IPS DF 6.9 (cell line): Measurements from ENCODE around the gene CTNNA3.

Experiments used
- DNase-seq: peaks from one replicate; pipeline ENCODE4 v3.0.0-alpha.2; 2013; ENCODE audit warnings: low read depth, low spot score
- H3K27ac ChIP-seq: one replicate; pipeline ENCODE4 v1.5.1; 2013; ENCODE audit warnings: low read length, control low read depth
- H3K27me3 ChIP-seq: 2 replicates; pipeline ENCODE4 v1.6.1; 2013; ENCODE audit warnings: mild to moderate bottlenecking, low read length; ENCODE audit not compliant: control insufficient read depth, insufficient read depth
- H3K36me3 ChIP-seq: 2 replicates; pipeline ENCODE4 v1.6.1; 2013; ENCODE audit warnings: low read length; ENCODE audit not compliant: control insufficient read depth, insufficient read depth
- H3K4me1 ChIP-seq: 2 replicates; pipeline ENCODE4 v1.6.1; 2013; ENCODE audit warnings: low read length; ENCODE audit not compliant: control insufficient read depth, insufficient read depth
- H3K4me3 ChIP-seq: 2 replicates; pipeline ENCODE4 v1.5.1; 2013; ENCODE audit warnings: mild to moderate bottlenecking, low read length
- H3K9me3 ChIP-seq: 2 replicates; pipeline ENCODE4 v1.6.1; 2013; ENCODE audit warnings: low read length, inconsistent platforms; ENCODE audit not compliant: control insufficient read depth, insufficient read depth
- WGBS: extraction: QIAGEN DNeasy Blood & Tissue Kit; methylation state at CpG from one replicate; pipeline ENCODE4 v1.1.7; 2013; ENCODE audit warnings: mixed read lengths, missing lambda C conversion rate; ENCODE audit not compliant: insufficient read length, insufficient coverage; 5-methylcytosine and 5-hydroxymethylcytosine counted together

The CTNNA3 gene

DNA sequence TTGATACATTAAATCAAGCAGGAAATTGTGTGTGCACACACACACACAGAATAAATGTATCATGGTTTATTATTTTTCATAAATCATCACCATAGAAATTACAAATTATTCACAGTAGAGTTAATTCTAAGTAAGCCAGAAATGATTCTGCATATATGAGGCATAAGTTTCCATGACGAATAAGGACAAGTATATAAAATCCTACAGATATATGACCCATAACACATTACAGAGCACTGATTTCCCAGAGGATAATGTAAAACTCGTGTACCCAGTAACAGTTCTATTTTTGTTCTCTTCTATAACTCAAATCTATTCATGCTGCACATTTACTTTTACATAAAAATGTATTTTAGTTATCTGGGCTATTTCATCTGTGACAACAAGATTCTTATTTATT lies 600.5 kb downstream of the CTNNA3 start:
- Histone ChIP-seq H3K4me3 (no peak overlapping the region), H3K27me3 (no peaks in the 10 kb centered on the region), H3K27ac (no peak overlapping the region), H3K4me1 (peaks cover under 1% of the 10 kb centered on the region; the same call in 1 of the 2 replicates), H3K9me3 (no peaks in the 10 kb centered on the region), H3K36me3 (no peaks in the 10 kb centered on the region)
- DNase-seq = no peak
- WGBS = no CpG with 5 or more reads among the region's 2 CpGs

- H3K27me3 ChIP-seq = no peaks in the 10 kb centered on the region
- H3K27ac ChIP-seq = no peak overlapping the region
- H3K4me3 ChIP-seq = no peak overlapping the region
- DNase-seq = no peak
- no CpG with 5 or more reads among the region's 1 CpG for WGBS
- no peaks in the 10 kb centered on the region for H3K9me3 ChIP-seq
- no peaks in the 10 kb centered on the region for H3K36me3 ChIP-seq
- H3K4me1 ChIP-seq = no peaks in the 10 kb centered on the region
Measured at GRCh38 chr10:67088036-67088435, 608.0 kb downstream of the CTNNA3 start.

GRCh38 chr10:67087135-67087425 lies 608.9 kb downstream of the CTNNA3 start:
- Histone ChIP-seq H3K4me1 (no peaks in the 10 kb centered on the region), H3K27ac (no peak overlapping the region), H3K27me3 (no peaks in the 10 kb centered on the region), H3K36me3 (no peaks in the 10 kb centered on the region), H3K9me3 (no peaks in the 10 kb centered on the region), H3K4me3 (no peak overlapping the region)
- DNase-seq = no peak

DNA sequence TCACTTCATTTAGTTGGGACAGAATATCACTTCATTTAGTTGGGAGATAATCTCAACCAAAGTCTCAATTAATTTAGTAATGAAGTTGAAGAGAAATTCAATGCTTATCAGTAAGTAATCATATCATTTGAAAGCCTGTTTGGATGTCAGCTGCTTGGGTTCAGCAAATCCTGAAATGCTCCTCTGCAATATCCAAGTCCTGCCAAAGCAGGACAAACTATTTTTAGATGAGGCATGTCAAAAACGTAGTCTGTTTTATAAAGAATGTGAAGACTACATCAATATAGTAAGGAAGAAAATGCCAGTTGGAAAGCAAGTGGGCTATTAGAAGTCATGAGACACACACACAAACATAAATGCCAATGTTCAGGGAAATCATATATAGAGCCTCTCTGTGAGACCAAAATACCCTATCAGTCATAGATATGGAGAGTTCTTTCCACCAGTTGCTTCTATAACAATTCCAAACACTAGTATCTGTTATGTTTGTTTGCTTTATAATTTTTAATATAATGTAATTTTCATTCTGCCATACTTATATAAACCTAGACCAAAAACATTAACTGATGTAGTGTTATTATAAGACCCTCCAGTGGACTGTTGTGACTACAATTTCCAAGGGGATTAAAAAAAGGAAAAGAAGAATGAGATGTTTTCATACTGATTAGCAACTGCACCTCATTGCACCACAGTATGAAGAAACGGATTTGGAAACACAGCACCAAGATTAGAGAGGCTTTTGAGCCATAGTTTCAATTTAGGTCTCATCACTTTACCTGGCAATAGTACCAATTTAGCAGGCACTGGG lies 609.5 kb downstream of the CTNNA3 start:
- WGBS = no CpG with 5 or more reads among the region's 2 CpGs

DNA sequence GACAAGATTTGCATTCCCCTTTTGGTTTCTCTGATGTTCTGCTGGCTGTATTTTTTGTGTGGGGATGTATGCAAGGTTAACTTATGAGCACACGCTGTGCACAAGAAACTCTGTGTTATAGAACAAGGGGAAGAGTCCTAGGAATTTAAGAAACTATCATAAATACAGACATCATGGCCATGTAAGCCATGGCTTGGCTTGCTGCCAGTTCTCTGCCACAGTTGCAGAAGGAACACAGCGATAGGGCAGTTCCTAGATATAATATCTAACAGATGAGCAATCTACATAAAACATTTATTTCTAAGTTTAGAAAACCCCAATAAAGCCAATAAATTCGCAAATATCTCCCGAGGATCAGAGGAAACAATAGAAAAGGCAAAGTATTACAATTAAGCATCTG lies 616.9 kb downstream of the CTNNA3 start:
- Histone ChIP-seq H3K9me3 (no peaks in the 10 kb centered on the region), H3K4me1 (no peaks in the 10 kb centered on the region), H3K4me3 (no peak overlapping the region), H3K36me3 (no peaks in the 10 kb centered on the region), H3K27ac (no peak overlapping the region), H3K27me3 (no peaks in the 10 kb centered on the region)
- WGBS = no CpG with 5 or more reads among the region's 4 CpGs
- DNase-seq = no peak

More for the DNA sequence above, 609.5 kb downstream of the CTNNA3 start:
- no peak for DNase-seq
- no peak overlapping the region for H3K27ac ChIP-seq
- H3K27me3 ChIP-seq = no peaks in the 10 kb centered on the region
- no peaks in the 10 kb centered on the region for H3K4me1 ChIP-seq
- no peaks in the 10 kb centered on the region for H3K9me3 ChIP-seq
- no peak overlapping the region for H3K4me3 ChIP-seq
- H3K36me3 ChIP-seq = no peaks in the 10 kb centered on the region

- no peaks in the 10 kb centered on the region for H3K4me1 ChIP-seq
- no CpG with 5 or more reads among the region's 1 CpG for WGBS
- no peak for DNase-seq
- H3K27me3 ChIP-seq = no peaks in the 10 kb centered on the region
- H3K4me3 ChIP-seq = no peak overlapping the region
- H3K9me3 ChIP-seq = no peaks in the 10 kb centered on the region
- no peak overlapping the region for H3K27ac ChIP-seq
- H3K36me3 ChIP-seq = no peaks in the 10 kb centered on the region
Measured at GRCh38 chr10:67077376-67077775, 618.6 kb downstream of the CTNNA3 start.

DNA sequence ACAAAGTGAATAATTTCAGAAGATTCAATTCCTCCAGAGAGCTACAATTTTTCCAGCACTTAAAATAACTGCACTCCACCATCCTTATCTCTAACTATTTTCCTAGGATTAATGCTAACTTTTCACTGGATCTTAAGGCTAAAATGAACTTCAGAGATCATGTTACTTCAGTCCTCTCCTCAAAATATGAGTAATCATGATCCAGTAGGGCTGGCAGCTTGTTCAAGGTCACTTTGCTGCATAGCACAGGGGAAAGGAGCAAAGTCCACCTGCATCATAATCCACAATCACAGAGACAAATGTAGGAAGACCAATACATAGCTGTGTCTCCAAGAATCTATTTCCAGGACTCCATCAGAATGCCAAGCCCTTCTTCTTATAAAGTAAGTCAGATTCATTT lies 619.9 kb downstream of the CTNNA3 start:
- Histone ChIP-seq H3K9me3 (no peaks in the 10 kb centered on the region), H3K4me1 (no peaks in the 10 kb centered on the region), H3K27me3 (no peaks in the 10 kb centered on the region), H3K36me3 (no peaks in the 10 kb centered on the region), H3K27ac (no peak overlapping the region), H3K4me3 (no peak overlapping the region)
- DNase-seq = no peak

GRCh38 chr10:67075491-67075971 lies 620.5 kb downstream of the CTNNA3 start:
- Histone ChIP-seq H3K27ac (no peak overlapping the region), H3K9me3 (no peaks in the 10 kb centered on the region), H3K36me3 (no peaks in the 10 kb centered on the region), H3K27me3 (no peaks in the 10 kb centered on the region), H3K4me3 (no peak overlapping the region), H3K4me1 (no peaks in the 10 kb centered on the region)
- DNase-seq = no peak
- WGBS = no CpG with 5 or more reads among the region's 4 CpGs

DNA sequence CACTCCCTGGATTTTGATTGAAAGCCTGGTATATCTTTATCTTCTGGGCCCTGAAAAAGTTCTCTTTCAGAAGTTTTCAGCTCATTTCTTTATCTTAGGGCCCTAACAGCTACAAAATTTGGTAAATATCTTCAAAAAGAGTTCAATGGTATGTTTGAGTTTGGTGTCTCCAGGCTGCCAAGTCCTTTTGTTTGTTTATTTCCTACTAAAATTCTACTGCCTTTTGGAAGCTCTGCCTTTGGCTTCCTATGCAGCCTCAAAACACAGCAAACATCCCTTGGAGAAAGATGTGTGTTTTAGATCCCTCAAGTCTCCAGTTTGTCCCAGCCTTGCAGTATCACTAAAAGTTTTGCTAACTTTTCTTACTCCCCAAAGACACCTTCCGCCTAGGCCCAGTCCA lies 623.3 kb downstream of the CTNNA3 start:
- no CpG with 5 or more reads among the region's 1 CpG for WGBS
- no peak overlapping the region for H3K27ac ChIP-seq

GRCh38 chr10:67050415-67050814 lies 645.6 kb downstream of the CTNNA3 start:
- no peak for DNase-seq
- Histone ChIP-seq H3K4me3 (no peak overlapping the region), H3K4me1 (no peaks in the 10 kb centered on the region), H3K27me3 (no peaks in the 10 kb centered on the region), H3K9me3 (no peaks in the 10 kb centered on the region), H3K36me3 (no peaks in the 10 kb centered on the region), H3K27ac (no peak overlapping the region)
- no CpG with 5 or more reads among the region's 5 CpGs for WGBS

More for the DNA sequence above, 623.3 kb downstream of the CTNNA3 start:
- no peaks in the 10 kb centered on the region for H3K9me3 ChIP-seq
- H3K27me3 ChIP-seq = no peaks in the 10 kb centered on the region
- no peaks in the 10 kb centered on the region for H3K4me1 ChIP-seq
- no peak overlapping the region for H3K4me3 ChIP-seq
- H3K36me3 ChIP-seq = no peaks in the 10 kb centered on the region
- DNase-seq = no peak

GRCh38 chr10:67049988-67050387 lies 646.0 kb downstream of the CTNNA3 start:
- Histone ChIP-seq H3K4me3 (no peak overlapping the region), H3K9me3 (no peaks in the 10 kb centered on the region), H3K36me3 (no peaks in the 10 kb centered on the region), H3K27me3 (no peaks in the 10 kb centered on the region), H3K27ac (no peak overlapping the region), H3K4me1 (no peaks in the 10 kb centered on the region)
- DNase-seq = no peak
- WGBS = no CpG with 5 or more reads among the region's 3 CpGs
